Measurements from ENCODE around the gene ALK. TPM values are rescaled to one million over a fixed set of nuclear protein-coding genes. Genes with fewer than 3 reads are reported as not detected.

ALK gene
- total RNA-seq, 1 donor from 2014 or later = not detected

DNA sequence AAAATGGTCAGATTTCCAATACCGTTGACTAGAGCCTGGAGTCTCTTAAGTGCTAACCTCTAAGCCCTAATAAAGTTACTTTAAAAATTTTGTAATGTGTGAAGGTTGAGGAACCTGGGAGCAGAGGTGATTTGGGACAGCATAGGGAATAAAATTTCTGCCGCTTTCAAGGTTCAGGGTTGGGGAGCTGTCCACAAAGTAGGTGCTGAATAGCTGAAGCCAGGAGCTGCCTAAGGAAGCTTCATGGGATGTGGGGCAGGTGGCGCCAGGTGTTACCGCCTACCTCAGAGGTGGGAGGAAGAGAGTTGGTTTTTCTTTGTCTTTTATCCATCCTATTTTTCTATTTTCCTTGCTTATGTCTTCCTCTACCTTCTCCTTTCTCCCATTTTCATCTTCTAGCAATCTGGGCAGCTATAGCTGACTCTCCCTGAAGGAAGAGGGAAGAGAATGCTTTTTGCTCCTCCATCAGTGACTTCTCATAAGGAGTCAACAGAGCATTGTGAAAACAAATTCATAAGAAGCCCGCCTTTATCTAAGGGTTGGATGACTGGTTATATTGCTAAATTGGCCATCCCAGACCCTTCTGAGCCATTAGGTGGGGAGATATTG lies 627.5 kb downstream of the ALK start:
- DNase-seq (ENCODE audit: low read depth) (peak; percentile 29), FAIRE-seq (no peak)
- H3K27me3 ChIP-seq (ENCODE audit: control insufficient read depth, insufficient read depth, low read length) = peaks cover 2% of the 10 kb centered on the region

DNA sequence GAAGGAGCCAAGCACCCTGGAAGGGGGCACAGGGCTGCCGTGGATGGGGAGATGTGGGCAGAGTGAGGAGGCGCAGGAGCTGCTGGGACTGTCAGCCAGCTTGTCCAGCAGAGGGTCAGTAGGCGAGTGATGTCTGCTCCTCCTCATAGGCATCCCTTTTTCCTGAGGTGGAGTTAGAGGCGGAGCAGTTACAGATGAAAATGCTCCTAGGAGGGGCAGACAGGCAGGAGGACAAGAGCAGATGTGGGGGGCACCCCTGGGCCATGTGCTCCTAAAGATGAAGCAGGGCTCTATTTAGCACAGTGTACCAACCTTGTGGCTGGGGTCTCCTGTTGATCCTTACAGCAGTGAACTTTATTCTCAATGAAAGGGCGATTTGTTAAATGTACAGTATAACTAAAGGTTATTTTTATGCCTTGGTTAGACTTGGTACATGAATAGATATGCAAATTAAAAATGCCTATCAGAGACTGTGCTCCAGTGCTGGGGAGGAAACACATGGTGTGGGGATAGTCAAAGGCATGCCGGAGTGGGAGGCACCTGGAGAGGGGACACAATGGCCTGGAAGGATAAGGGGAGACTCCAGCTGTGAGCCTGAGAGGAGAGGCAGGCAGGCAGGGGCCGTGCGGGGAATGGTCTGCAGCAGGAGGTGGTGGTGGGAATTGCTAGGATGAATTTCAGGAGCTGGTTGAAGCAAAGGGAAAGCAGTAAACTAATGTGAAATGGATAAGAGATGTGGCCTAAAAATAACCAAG lies 630.9 kb downstream of the ALK start:
- H3K4me3 ChIP-seq (ENCODE audit: low read depth, low read length) = no peak overlapping the region
- no peak for DNase-seq (ENCODE audit: low read depth)
- peaks cover under 1% of the 10 kb centered on the region for H3K27me3 ChIP-seq (ENCODE audit: control insufficient read depth, insufficient read depth, low read length)
- no peaks in the 10 kb centered on the region for H3K36me3 ChIP-seq (ENCODE audit: control insufficient read depth, insufficient read depth, low read length)
- no peak for TF ChIP-seq CTCF (IDR thresholded peaks at IDR 0.05; ENCODE audit: insufficient read depth, low read length, severe bottlenecking)
- no peak for FAIRE-seq

More for the DNA sequence above, 627.5 kb downstream of the ALK start:
- Histone ChIP-seq H3K4me3 (ENCODE audit: low read depth, low read length) (no peak overlapping the region), H3K36me3 (ENCODE audit: control insufficient read depth, insufficient read depth, low read length) (no peaks in the 10 kb centered on the region)
- TF ChIP-seq CTCF (IDR thresholded peaks at IDR 0.05; ENCODE audit: insufficient read depth, low read length, severe bottlenecking) = no peak

DNA sequence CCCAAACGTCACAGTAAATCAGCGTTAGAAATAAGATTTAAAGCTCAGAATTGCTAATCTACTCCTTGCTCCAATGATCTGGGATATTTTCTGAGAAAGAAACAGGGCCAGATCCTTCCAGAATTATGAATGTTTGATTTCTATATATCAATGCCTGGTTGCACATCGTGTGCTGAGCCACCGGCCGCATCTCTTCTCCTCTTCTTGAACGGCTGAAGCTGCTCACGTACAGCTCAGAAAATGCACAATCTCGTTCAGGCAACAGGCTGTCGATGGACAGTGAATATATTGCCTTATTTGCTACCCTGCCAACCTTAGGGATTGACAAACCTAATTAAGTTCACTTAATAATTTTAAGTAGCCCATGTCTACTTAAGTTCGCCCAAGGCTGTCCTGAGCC lies 636.7 kb downstream of the ALK start:
- DNase-seq (ENCODE audit: low read depth) (no peak), FAIRE-seq (no peak)
- no peak overlapping the region for H3K4me3 ChIP-seq (ENCODE audit: low read depth, low read length)

GRCh38 chr2:29281916-29282247 lies 639.5 kb downstream of the ALK start:
- H3K27me3 ChIP-seq (ENCODE audit: control insufficient read depth, insufficient read depth, low read length) = no peaks in the 10 kb centered on the region
- DNase-seq (ENCODE audit: low read depth) (no peak), FAIRE-seq (peak; percentile 66)
- H3K36me3 ChIP-seq (ENCODE audit: control insufficient read depth, insufficient read depth, low read length) = no peaks in the 10 kb centered on the region
- no peak overlapping the region for H3K4me3 ChIP-seq (ENCODE audit: low read depth, low read length)
- no peak for TF ChIP-seq CTCF (IDR thresholded peaks at IDR 0.05; ENCODE audit: insufficient read depth, low read length, severe bottlenecking)

More for the DNA sequence above, 636.7 kb downstream of the ALK start:
- no peak for TF ChIP-seq CTCF (IDR thresholded peaks at IDR 0.05; ENCODE audit: insufficient read depth, low read length, severe bottlenecking)
- no peaks in the 10 kb centered on the region for H3K27me3 ChIP-seq (ENCODE audit: control insufficient read depth, insufficient read depth, low read length)
- H3K36me3 ChIP-seq (ENCODE audit: control insufficient read depth, insufficient read depth, low read length) = no peaks in the 10 kb centered on the region

- Histone ChIP-seq H3K4me3 (ENCODE audit: low read depth, low read length) (no peak overlapping the region), H3K36me3 (ENCODE audit: control insufficient read depth, insufficient read depth, low read length) (no peaks in the 10 kb centered on the region)
- DNase-seq (ENCODE audit: low read depth) = peak; percentile 23
Measured at GRCh38 chr2:29281086-29281915, 640.1 kb downstream of the ALK start.

More at GRCh38 chr2:29281086-29281915, 640.1 kb downstream of the ALK start:
- FAIRE-seq = peak; percentile 88
- no peak for TF ChIP-seq CTCF (IDR thresholded peaks at IDR 0.05; ENCODE audit: insufficient read depth, low read length, severe bottlenecking)
- H3K27me3 ChIP-seq (ENCODE audit: control insufficient read depth, insufficient read depth, low read length) = no peaks in the 10 kb centered on the region
